Hepatocyte (in vitro differentiated cells): ENCODE measurements around the gene TSSK3.

ENCODE experiments used
- CTCF ChIP-seq: fragments of 200-600 bp; sonication (generic); IDR thresholded peaks from 2 replicates; pipeline ENCODE4 v1.5.1; 2016; ENCODE audit warnings: antibody characterized with exemption, mild to moderate bottlenecking; ENCODE audit not compliant: poor library complexity
- EZH2 ChIP-seq: fragments of 200-600 bp; sonication (generic); IDR thresholded peaks from 2 replicates; pipeline ENCODE4 v1.6.1; 2016; ENCODE audit warnings: antibody characterized with exemption, mild to moderate bottlenecking, borderline replicate concordance

GRCh38 chr1:32376199-32376598, 13.9 kb downstream of the TSSK3 start:
- TF ChIP-seq CTCF = no peak
- no peak for TF ChIP-seq EZH2
